ENCODE measurements around the gene TSSK3. TPM values are rescaled to one million over a fixed set of nuclear protein-coding genes. Genes with fewer than 3 reads are reported as not detected.

Gene TSSK3
- total RNA-seq, 1 experiment from 2014 or later = 2.6 TPM

DNA sequence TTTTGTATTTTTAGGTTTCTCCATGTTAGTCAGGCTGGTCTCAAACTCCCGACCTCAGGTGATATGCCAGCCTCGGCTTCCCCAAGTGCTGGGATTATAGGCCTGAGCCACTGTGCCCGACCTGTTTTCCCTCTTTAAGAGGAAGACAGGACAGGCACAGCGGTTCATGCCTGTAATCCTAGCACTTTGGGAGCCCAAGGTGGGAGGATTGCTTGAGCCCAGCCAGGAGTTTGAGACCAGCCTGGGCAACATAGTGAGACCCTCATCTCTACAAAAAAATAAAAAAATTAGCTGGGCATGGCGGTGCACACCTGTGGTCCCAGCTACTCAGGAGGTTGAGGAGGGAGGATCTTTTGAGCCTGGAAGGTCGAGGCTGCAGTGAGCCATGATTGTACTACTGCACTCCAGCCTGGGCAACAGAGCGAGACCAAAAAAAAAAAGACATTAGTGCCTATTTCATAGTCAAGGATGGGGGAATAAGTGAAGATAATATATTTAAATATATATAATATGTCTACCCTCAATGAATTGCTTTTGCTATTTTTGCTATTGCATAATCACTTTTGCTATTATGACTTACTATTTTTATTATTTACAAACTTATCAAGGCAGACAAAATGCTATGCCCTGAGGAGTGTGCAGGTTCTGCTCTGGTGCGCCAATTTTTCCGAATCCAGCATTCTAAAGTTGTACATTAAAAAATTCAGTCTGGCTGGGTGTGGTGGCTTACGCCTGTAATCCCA lies 44.0 kb upstream of the TSSK3 start:
- no peaks in the 10 kb centered on the region for H3K9me3 ChIP-seq
- H3K27me3 Mint-ChIP-seq (ENCODE audit: insufficient read depth, unreplicated experiment) = no peaks in the 10 kb centered on the region
- BruUV-seq (replicated peaks) = no TSS peak
- H3K36me3 ChIP-seq (ENCODE audit: control insufficient read depth, insufficient read depth, low read length) = no peaks in the 10 kb centered on the region
- ChIA-PET POLR2A (no interaction called here), CTCF (no interaction called here)
- no peak for DNase-seq
- no peaks in the 10 kb centered on the region for H3K27me3 ChIP-seq (replicated peaks; ENCODE audit: control insufficient read depth, insufficient read depth, low read length)
- H3K9me3 Mint-ChIP-seq (ENCODE audit: unreplicated experiment) = no peaks in the 10 kb centered on the region
- peaks cover 17% of the 10 kb centered on the region for H3K4me1 Mint-ChIP-seq (ENCODE audit: low read depth, unreplicated experiment)
- peaks cover 42% of the 10 kb centered on the region for H3K36me3 Mint-ChIP-seq (ENCODE audit: insufficient read depth, unreplicated experiment)
- TF ChIP-seq, protein P1, sequence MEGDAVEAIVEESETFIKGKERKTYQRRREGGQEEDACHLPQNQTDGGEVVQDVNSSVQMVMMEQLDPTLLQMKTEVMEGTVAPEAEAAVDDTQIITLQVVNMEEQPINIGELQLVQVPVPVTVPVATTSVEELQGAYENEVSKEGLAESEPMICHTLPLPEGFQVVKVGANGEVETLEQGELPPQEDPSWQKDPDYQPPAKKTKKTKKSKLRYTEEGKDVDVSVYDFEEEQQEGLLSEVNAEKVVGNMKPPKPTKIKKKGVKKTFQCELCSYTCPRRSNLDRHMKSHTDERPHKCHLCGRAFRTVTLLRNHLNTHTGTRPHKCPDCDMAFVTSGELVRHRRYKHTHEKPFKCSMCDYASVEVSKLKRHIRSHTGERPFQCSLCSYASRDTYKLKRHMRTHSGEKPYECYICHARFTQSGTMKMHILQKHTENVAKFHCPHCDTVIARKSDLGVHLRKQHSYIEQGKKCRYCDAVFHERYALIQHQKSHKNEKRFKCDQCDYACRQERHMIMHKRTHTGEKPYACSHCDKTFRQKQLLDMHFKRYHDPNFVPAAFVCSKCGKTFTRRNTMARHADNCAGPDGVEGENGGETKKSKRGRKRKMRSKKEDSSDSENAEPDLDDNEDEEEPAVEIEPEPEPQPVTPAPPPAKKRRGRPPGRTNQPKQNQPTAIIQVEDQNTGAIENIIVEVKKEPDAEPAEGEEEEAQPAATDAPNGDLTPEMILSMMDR (IDR thresholded peaks at IDR 0.05; ENCODE audit: insufficient read depth in 1 of 2, low read depth in 1 of 2, low read length in 1 of 2, severe bottlenecking in 1 of 2, unreplicated experiment in 1 of 2) = no peak
- no peak overlapping the region for H3K4me3 Mint-ChIP-seq (ENCODE audit: unreplicated experiment)
- intact Hi-C loops (cut with micrococcal nuclease; ENCODE audit: unreplicated experiment) = no loop called here
- no peak overlapping the region for H3K27ac Mint-ChIP-seq (ENCODE audit: unreplicated experiment)
- no peak overlapping the region for H3K4me3 ChIP-seq (ENCODE audit: low read depth, low read length)
- H3K4me1 ChIP-seq = peaks cover 17% of the 10 kb centered on the region

DNA sequence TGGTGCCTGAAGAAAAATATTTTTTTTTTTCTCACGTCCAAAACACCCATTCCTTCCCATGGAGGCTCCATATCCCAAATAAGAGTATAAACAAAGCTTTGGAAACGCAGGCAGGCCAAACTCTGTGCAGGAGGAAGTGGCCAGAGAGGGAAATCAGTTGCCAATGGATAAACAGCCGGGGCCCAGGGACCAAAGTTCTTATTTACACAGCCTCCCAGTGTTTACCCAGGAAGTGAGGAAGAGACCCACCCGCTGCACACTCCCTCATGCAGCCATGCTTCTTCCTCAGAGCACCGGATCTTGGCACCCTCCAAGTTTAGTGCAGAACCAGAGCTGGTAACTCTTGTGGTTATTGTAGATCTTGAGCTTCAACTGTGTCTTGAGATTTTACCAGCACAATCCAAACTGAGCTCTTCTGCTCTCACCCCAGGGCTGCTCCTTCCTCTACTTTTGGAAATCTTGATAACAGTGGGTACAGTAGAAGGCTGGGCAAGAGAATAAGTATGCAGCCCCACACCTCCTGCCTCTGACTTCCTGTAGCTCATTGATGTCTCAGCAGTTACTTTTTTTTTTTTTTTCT lies 40.5 kb upstream of the TSSK3 start:
- DNase-seq = peak; percentile 63 to 79
- POLR2A ChIA-PET = interaction anchor here (0.6 to 1.7 kb wide), 5 partner anchors 9 to 142 kb away, joined by 4 to 17 read pairs (median 5); partner anchors contain the start of genes BSDC1, MARCKSL1 and TXLNA
- Mint-ChIP-seq H3K4me3 (ENCODE audit: unreplicated experiment) (peak overlapping the region; percentile 60), H3K36me3 (ENCODE audit: insufficient read depth, unreplicated experiment) (peaks cover 27% of the 10 kb centered on the region), H3K27ac (ENCODE audit: unreplicated experiment) (peak overlapping the region; percentile 74), H3K4me1 (ENCODE audit: low read depth, unreplicated experiment) (peaks cover 5% of the 10 kb centered on the region), H3K27me3 (ENCODE audit: insufficient read depth, unreplicated experiment) (no peaks in the 10 kb centered on the region), H3K9me3 (ENCODE audit: unreplicated experiment) (no peaks in the 10 kb centered on the region)
- Histone ChIP-seq H3K4me1 (peaks cover 17% of the 10 kb centered on the region), H3K9me3 (no peaks in the 10 kb centered on the region), H3K27me3 (replicated peaks; ENCODE audit: control insufficient read depth, insufficient read depth, low read length) (no peaks in the 10 kb centered on the region), H3K36me3 (ENCODE audit: control insufficient read depth, insufficient read depth, low read length) (0 out of 2 replicates have a peak, but pooled peaks cover 1% of the 10 kb centered on the region), H3K4me3 (ENCODE audit: low read depth, low read length) (no peak overlapping the region)
- BruUV-seq (replicated peaks) = no TSS peak
- intact Hi-C loops (cut with micrococcal nuclease; ENCODE audit: unreplicated experiment) = loop anchor here (5.0 kb wide), 1 partner anchor 80 kb away; no protein-coding TSS in a partner anchor
- CTCF ChIA-PET = interaction anchor here (0.7 to 1.1 kb wide), 2 partner anchors 14 to 106 kb away, joined by 4 to 9 read pairs; partner anchors contain the start of gene MARCKSL1
- TF ChIP-seq, protein P1 (IDR thresholded peaks at IDR 0.05; ENCODE audit: insufficient read depth in 1 of 2, low read depth in 1 of 2, low read length in 1 of 2, severe bottlenecking in 1 of 2, unreplicated experiment in 1 of 2) = no peak

DNA sequence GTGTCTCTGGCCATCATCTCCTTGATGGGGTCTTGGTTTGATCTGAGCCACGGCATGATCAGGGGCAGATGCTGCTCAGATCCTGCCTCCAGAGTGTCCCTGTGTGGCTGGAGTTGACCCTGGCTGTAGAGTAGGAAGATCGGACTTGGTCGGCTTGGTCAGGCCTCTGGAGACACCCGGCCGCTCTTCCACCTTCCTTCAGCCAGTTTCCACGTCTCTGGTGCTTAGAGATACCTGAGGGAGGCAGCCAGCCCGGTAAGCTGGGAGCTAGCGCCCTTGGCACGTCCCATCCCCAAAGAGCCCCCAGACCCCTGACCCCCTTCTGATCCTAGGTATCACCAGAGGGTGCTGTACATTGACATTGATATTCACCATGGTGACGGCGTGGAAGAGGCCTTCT lies 35.1 kb upstream of the TSSK3 start:
- peaks cover 52% of the 10 kb centered on the region for H3K36me3 Mint-ChIP-seq (ENCODE audit: insufficient read depth, unreplicated experiment)
- CTCF ChIA-PET = no interaction called here

More for the DNA sequence above, 35.1 kb upstream of the TSSK3 start:
- intact Hi-C loops (cut with micrococcal nuclease; ENCODE audit: unreplicated experiment) = no loop called here
- Mint-ChIP-seq H3K27ac (ENCODE audit: unreplicated experiment) (no peak overlapping the region), H3K27me3 (ENCODE audit: insufficient read depth, unreplicated experiment) (no peaks in the 10 kb centered on the region), H3K4me1 (ENCODE audit: low read depth, unreplicated experiment) (peaks cover 6% of the 10 kb centered on the region), H3K4me3 (ENCODE audit: unreplicated experiment) (no peak overlapping the region), H3K9me3 (ENCODE audit: unreplicated experiment) (no peaks in the 10 kb centered on the region)
- POLR2A ChIA-PET = no interaction called here
- BruUV-seq (replicated peaks) = no TSS peak
- Histone ChIP-seq H3K9me3 (no peaks in the 10 kb centered on the region), H3K27me3 (replicated peaks; ENCODE audit: control insufficient read depth, insufficient read depth, low read length) (no peaks in the 10 kb centered on the region), H3K4me1 (peaks cover 12% of the 10 kb centered on the region), H3K4me3 (ENCODE audit: low read depth, low read length) (no peak overlapping the region), H3K36me3 (ENCODE audit: control insufficient read depth, insufficient read depth, low read length) (peaks cover 2% of the 10 kb centered on the region; the same call in 1 of the 2 replicates)
- TF ChIP-seq, protein P1 (IDR thresholded peaks at IDR 0.05; ENCODE audit: insufficient read depth in 1 of 2, low read depth in 1 of 2, low read length in 1 of 2, severe bottlenecking in 1 of 2, unreplicated experiment in 1 of 2) = no peak
- no peak for DNase-seq
